NCI-H69 (cell line): Measurements from ENCODE around the gene SHCBP1L.
A peak's percentile ranks its signal among the peaks of the same experiment; 100 is the strongest.

Source experiments
- DNase-seq: peaks from one replicate; lab custom pipeline; 2025; lab: John Stamatoyannopoulos, UW

Gene SHCBP1L

DNA sequence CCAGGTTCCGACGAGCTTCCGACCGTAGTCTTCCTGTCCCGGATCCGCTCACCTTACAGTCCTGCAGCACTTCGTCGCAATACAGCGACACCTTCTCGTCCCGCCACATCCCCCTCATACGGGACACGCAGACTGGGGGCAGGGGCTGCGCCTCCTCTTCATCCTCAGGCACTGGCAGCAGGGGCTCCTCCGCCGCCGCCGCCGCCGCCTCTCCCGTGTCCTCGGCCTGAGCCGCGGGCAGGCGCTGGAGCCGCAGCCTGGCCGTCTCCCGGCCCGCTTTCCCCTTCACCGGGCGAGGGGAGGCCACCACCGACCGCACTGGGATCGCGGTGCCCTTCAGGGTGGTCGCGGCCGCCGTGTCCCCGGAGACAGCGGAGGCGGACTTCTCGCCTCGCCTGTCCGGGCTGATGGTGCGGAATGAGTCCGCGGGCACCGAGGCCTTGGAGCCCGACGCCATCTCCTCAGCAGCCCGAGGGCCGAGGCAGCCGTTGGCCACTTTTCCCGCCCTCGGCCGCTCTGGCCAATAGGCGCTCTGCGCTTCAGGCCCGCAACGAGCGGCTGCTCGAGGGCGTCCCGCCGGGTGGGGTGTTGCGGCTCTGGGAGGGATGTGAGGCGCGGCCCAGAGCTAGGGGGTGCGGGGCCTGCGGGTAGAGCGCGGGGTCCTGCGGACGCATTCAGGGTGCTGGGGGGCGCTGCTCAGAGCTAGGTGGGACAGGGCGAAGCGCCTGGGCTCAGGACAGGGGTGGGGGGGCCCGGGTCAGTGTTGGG, at the start of gene SHCBP1L:
Gene SHCBP1L, minus strand, starts transcription at position 490 of the 768 bp plus-strand sequence. Its CDS starts 33 bp downstream, at position 457.
- DNase-seq: no peak

DNA sequence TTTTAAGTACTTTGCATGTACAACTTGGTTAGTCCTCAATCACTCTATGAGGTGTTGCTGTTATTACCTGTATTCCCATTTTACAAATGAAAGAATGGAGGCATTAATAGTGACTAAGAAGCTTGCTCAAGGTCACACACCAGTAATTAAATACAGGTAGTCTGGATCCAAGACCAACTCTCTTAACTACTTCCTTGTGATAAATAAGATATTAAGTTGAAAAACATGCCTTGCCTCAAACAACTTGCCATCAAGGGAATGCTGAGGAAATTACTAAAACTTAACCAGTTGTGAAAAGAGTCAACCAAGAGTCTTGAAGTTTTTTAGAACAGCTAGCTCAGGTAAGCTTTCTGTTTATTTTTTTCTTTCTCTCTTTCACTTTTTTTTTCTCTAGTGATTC, 49.3 kb upstream of the SHCBP1L start:
- DNase-seq: peak; percentile 59

DNA sequence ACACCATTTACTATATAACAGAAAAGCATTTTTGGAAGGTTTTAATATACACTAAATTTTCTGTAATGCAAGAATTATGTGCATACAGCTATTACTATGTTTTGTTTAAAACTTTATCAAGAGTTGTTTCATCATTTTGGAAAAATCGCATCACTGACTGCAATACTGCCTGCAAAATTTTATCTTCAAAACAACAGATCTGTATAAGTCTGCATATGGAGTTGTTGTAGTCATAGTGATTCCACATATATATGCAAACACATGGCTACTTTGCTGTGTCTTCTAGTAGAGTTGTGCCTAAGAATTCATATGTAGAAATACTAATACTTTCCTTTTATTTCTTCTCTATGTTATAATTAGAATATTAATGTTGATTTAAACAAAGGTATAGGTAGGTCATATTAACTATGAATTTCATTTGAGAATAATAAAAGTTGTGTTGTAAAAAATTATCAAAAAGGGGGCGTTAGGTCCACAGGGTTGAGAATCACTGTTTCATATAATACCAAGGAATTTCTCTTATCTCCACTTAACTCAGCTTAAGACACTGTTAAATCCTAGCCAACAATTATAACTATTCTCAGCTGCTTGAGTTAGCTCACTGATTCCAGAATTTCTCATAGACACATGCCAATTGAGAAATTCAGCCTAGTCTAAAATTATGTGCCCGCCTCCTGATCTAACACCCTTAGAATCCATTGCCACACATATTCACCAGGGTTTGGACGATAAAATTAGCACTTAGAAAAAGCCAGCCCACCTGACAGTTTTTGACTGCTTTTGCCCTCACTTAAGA, 47.4 kb upstream of the SHCBP1L start:
- DNase-seq: no peak

DNA sequence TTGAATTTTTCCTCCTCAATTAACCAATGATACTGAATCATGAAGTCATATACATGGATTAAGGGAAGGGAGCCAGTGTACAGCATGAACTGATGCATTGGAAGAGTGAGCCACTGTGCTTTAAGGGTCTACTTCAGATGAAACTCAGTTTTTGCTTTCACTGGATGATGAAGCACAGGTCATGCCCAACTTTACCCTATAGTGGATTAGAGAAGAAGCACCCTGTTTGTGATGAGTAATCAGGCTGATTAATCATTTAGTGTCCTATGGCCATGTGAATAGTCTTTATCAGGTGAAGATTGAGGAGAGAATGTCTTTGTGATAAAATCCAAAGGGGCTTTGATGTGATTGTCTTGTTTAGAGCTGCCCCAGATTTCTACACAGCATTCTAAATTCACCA, 45.5 kb upstream of the SHCBP1L start:
- no peak for DNase-seq

DNA sequence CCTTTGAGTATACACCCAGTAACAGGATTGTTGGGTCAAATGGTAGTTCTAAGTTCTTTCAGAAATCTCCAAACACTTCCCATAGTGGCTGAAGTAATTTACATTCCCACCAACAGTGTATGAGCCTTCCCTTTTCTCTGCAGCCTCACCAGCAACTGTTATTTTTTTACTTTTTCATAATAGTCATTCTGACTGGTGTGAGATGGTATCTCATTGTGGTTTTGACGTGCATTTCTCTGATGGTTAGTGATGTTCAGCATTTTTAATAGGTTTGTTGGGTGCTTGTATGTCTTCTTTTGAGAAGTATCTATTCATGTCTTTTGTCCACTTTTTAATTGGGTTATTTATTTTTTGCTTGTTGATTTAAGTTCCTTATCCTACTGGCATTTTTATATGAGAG, 43.9 kb upstream of the SHCBP1L start:
- no peak for DNase-seq

DNA sequence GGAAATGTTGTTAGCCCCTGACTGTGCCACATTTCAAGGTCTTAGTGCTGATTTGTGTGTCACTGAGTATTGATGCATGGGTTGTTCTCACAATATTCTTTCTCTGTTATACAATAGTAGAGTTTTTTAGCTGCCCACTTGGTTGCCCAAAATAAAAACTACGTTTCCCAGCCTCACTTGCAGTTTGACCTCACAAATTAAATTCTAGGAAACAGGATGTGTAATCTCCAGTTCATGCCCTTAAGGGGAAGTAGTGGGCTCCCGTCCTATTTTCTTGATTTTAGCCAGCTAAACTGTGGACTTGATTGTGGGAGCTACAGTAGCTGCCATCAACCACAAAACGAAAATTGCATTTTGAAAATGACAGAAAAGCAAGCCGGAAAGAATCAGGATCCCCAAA, 42.9 kb upstream of the SHCBP1L start:
- DNase-seq: peak; percentile 7

DNA sequence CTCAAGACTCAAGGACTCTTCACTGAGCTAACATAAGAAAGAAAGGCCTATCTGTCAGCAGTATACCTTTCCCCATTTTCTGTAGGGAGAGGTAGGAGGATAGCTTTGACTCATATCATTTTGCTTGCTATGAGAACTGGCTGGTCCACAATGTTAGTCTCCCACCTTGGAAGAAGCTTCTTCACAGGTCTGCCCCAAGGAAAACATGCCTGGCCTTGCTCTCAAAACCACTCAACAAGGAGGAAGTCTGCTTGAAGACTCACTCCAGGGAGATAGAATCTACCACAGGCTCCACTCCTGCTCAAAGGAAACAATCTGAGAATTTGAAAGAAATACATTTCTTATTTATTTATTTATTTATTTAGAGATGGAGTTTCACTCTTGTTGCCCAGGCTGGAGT, 40.8 kb upstream of the SHCBP1L start:
- no peak for DNase-seq

DNA sequence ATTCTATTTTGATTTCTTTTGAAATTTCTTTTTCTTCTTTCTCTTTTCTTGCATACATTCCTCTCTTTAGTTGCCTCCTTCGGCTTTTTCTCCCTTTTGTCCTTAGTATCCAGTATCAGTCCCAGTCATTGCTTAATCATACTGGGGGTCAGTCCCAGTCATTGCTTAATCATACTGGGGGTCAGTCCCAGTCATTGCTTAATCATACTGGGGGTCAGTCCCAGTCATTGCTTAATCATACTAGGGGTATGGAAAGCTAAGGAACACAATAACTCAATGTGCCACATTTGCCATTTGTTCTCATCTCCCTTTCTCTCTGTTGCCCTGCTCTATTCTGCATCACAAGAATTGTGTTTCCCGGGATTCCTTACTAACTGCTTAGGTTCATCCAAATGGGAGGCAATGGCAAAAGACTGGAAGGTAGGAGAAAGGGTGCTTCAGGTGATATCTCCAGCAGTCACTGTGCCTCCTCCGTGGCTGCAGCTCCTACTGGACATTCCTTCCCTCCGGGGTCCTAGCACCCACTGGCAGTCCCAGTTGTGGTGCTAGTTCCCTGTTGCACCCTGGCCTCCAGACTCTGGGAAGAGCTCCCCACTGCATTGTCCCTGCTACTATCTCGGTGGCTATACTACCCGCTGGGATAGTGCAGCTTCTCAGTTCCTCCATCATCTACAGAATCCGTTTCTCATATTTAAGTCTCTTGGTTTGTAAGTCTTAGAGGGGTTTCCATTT, 37.6 kb upstream of the SHCBP1L start:
- DNase-seq: no peak

DNA sequence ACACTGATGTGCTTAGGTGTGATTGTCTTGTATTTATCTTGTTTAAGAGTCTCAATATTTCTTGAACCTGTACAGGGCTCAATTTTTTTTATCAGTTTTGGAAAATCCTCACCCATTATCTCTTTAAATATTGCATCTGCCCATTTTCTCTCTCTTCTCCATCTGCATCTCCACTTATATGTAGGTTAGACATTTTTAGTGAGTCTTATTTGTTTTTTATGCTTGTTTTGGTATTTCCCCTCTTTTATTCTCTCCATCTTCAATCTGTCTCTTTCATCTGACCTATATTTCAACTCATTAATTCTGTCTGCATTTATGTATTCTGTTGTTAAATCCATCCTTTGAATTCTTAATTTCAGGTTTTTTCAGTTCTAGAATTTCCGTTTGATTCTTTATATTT, 32.9 kb upstream of the SHCBP1L start:
- DNase-seq: no peak

DNA sequence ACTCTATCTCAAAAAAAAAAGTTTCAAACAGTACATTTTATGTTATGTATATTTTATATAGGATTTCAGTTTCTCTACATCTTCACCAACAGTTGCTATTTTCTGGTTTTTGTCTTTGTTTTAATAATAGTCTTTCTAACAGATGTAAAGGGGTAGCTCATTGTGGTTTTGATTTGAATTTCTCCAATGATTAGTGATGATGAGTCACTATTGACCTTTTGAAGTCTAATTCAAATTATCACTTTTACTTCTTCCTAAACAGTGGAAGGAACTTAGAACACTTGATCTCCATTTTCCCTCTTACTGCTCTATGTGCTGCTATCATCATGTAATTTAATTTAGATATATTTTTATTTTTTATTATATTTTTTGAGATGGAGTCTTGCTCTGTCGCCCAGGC, 31.7 kb upstream of the SHCBP1L start:
- no peak for DNase-seq

DNA sequence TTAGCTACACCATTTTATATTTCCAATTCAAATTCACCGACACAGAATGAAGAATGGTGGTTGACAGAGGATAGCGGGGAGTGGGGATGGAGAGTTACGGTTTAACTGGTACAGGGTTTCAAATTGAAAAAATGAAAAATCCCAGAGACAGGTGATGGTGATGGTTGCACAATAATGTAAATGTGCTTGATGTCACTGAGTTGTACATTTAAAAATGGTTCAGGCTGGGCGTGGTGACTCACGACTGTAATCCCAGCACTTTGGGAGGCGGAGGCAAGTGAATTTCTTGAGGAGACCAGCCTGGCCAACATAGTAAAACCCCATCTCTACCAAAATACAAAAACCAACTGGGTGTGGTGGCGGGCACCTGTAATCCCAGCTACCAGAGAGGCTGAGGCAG, 31.2 kb upstream of the SHCBP1L start:
- DNase-seq: no peak

DNA sequence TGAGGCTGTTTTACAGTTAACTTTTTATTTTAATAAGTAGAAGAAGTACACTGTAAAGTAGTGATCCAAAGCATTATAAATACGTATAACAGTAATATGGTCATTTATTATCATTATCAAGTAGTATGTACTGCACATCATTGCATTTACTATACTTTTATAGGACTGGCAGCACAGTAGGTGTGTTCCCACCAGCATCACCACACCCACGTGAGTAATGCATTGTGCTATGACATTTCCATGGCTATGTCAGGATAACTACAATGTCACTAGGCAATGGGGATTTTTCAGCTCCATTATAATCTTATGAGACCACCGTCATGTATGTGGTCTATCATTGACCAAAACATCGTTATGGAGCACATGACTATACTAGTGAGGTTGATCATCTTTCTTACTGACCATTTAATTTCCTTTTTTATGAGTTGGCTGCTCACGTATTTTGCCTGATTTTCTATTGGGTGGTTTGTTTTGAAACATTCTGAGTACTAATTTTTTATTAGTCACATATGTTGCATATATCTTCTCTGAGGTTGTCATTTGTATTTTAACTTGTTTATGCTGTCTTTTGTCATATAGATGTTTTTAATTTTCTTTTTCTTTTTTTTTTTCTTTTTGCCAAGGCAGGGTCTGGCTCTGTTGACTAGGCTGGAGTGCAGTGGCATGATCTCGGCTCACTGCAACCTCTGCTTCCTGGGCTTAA, 25.3 kb upstream of the SHCBP1L start:
- no peak for DNase-seq

DNA sequence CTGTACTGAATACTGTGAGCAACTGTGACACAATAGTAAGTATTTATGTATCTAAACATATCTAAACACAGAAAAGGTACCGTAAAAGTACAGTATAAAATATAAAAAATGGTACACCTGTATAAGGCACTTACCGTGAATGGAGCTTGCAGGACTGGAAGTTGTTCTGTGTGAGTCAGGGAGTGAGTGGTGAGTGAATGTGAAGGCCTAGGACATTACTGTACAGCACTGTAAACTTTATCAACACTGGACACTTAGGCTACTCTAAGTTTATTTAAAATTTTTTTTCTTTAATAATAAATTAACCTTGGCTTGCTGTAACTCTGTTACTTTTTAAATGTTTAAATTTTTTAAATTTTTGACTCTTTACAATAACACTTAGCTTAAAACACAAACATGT, 24.5 kb upstream of the SHCBP1L start:
- no peak for DNase-seq

DNA sequence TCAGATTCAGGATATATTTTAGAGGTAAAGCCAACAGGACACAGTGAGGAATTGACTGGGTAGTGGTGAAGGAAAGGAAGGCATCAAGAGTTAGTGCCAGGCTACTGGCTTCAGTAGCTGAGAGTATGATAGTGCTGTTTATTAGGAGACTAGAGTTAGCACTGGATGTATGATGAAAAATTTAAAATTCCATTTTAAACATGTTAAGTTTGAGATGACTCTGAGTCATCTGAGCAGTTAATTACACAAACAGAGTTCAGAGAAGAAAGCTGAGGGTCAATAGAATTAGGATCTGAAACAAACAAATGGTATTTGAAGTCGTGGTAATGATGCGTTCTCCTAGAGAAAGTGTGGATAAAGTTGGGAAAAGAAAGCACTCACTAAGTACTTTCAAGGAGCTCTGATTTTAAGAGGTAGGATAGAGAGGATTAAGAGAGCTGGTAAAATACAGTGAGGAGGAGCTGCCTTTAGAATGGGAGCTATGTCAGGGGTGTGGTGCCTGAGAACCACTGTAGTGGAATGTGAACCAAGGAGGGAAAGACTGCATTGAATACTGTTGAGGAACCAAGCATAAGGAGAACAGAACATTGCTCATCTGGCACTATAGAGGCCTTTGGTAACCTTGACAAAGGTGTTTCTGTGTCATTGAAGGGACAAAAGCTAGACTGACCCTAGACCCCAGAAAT, 21.7 kb upstream of the SHCBP1L start:
- no peak for DNase-seq

DNA sequence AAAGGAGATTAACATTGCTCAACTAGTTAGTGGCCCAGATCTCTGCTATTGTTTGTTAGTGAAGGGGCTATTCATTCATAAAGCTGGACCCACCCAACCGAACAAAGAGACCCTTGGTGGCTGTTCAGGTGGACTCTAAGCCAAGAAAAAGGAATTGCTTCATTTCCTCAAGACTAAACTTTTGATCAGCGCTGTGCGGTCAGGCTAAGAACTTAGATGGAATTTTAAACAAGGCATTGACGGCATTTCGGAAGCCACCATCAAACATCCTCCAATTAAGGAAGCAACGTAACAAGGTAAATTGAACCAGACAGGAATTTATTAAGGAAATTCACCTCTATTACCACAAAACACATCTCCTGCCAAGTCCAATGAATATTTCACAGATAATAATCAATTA, 19.9 kb upstream of the SHCBP1L start:
- DNase-seq: no peak

DNA sequence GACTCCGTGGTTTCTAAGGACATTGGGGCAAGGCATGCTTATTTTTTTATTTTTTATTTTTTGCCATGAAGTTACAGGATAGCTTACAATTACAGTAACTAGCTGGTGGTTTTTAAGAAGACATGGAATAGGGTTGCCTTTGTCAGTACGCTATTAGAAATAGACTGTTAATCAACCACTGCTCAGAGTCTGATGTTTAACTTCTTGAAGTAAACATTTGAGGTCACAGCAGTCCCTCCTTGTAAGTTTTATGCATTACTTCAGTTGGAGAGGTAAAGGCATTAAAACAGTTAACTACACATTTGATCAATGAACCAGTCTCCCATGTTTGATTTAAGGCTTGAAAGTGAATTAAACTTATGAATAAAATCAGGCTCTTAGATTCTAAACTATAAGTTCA, 19.3 kb upstream of the SHCBP1L start:
- no peak for DNase-seq

DNA sequence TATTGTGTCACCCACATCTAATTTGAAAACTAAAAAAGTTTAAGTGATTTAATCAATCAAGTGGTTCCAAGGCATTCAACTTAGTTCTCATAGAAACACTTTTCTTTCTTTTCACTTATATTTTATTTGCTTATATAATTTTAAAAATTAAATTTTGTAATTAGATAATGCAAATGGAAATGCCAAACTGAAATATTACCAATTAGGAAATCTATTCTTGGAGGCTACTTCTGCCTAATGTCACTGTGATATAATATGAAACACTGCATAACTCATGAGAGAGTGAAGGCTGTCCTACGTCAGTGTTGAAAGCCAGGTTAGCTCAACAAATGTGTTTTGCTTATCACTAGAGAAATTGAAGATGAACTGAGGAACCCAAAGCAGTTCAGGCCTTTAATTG, 18.3 kb upstream of the SHCBP1L start:
- DNase-seq: no peak

DNA sequence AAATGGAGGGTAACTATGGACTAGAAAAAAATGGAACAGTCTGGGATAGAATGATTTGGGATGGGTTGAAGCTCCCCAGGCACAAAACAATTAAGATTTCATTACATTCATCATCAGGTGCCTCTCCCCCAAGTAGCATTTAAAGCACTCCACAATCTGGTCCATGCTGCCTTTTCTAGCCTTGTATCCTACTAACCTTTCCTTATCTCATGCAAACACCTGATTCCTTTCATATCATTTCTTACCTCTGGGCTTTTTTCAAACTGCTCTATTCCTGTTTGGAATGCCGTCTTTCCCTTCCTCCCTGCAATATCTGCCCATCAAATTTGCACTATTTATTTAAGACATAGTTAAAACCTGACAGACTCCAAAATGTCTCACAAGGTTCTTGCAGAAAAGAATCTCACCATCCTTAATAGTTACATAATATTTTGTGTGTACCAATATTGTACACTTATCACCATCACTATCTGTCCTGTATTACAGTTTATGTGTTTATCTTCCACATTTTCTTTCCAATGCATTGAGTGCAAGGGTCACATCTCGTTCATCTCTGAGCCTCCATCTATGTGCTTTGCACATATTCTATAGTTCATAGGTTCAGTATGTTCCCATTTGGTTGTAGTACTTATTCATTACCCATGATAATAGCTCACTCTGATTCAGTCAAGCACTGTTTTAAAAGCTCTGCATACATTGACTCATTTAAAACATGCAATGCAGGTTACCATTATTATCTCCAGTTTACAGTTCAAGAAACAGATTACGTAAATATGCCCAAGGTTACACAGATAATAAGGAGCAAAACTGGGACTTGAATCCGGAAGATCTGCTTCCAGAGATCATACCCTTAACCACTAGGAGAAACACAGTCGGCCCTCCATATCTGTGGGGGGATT, 16.1 kb upstream of the SHCBP1L start:
- no peak for DNase-seq

DNA sequence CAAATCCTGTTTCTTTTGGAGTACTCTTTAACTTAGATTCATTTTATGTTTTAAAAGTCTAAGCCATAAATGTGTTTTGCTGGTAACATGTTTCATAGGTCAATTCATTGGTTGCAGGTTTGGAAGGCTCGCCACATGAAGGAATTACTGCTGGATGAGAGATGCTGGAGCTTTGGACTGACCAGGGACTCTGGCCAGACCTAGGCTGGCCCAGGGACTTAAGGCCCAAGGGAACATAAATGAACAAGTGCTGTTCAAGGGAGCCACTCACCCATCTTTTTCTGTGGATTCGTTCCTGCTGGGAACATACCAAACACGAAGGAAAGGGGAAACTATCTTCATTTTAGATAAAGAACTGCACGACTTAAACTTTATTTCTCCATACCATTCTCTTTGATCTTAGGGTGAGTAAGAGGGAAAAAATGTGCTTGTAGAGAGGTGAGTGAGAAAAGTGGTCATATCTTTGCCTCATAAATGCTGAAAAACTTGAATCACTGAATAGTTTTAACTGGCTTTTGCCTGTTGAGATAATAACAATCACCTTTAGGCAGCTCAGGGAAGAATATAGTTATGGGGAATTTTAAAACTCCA, 15.3 kb upstream of the SHCBP1L start:
- no peak for DNase-seq

DNA sequence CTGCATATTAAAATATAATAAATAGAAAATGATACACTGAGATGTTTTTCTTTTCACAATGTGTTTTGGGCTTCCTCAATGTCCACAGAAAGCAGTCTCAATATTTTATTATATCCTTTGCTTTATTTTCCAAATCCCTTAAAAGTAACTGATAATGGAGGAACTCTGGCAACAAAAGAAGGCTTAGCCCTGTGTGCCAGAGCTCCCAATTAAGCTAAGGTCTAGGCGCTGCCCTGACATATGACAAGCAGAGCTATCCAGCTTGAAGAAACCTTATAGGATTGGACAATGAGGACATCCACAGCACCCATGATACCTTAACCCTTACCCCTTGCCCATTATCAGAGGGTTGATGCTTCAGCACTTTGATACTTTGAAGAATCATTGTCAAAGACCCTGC, 12.9 kb upstream of the SHCBP1L start:
- no peak for DNase-seq
